ENCODE measurements around the gene PHYH.

PHYH gene

DNA sequence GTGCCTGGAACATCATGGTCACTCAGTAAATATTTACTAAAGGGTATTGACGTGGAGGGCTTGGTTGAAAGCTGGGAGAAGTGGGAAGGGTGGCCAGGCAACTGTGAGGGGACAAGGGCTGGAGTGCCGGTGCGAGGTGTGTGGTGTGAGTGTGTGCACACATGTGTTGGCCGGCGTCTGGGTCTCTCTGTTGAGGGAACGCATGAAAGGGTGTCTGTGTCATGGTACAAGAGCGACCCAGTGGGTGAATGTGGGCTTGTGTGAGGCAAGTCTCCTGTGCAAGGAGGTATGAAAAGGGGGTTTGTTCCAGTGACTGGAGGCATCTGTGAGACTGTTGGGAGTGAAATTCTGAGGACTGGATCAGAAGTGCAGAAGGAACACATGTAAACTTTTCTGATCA, 36.3 kb downstream of the PHYH start:
- TF ChIP-seq, protein P1, sequence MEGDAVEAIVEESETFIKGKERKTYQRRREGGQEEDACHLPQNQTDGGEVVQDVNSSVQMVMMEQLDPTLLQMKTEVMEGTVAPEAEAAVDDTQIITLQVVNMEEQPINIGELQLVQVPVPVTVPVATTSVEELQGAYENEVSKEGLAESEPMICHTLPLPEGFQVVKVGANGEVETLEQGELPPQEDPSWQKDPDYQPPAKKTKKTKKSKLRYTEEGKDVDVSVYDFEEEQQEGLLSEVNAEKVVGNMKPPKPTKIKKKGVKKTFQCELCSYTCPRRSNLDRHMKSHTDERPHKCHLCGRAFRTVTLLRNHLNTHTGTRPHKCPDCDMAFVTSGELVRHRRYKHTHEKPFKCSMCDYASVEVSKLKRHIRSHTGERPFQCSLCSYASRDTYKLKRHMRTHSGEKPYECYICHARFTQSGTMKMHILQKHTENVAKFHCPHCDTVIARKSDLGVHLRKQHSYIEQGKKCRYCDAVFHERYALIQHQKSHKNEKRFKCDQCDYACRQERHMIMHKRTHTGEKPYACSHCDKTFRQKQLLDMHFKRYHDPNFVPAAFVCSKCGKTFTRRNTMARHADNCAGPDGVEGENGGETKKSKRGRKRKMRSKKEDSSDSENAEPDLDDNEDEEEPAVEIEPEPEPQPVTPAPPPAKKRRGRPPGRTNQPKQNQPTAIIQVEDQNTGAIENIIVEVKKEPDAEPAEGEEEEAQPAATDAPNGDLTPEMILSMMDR (IDR thresholded peaks at IDR 0.05), result no peak
- no peaks in the 10 kb centered on the region for H3K27me3 ChIP-seq (ENCODE audit: control insufficient read depth, insufficient read depth, low read length)

DNA sequence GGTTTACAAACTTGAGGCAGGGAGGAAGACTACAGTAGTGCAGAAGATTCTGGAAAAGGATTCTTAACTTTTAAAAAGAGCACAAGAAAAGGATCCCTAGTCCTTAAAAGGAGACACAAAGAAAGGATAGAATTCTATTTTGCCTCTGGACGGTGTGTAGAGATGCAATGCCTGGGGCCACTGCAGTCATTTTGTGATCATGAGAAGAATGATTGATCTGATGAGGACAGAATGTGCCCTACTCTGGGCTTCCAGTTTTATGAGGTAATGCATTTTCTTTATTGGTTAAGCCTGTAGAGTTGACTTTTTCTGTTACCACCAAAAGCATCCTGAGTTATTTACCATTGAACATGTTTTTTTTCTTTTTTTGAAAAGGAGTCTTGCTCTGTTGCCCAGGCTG, 37.4 kb downstream of the PHYH start:
- no peak overlapping the region for H2AFZ ChIP-seq
- H3K4me3 ChIP-seq (ENCODE audit: low read depth, low read length), result no peak overlapping the region
- no peaks in the 10 kb centered on the region for H3K4me1 ChIP-seq
- H3K9me3 ChIP-seq (ENCODE audit: control insufficient read depth, low read length), result no peaks in the 10 kb centered on the region
- no peaks in the 10 kb centered on the region for H3K27me3 ChIP-seq (ENCODE audit: control insufficient read depth, insufficient read depth, low read length)
- TF ChIP-seq, protein P1 (IDR thresholded peaks at IDR 0.05), result no peak
- H3K4me2 ChIP-seq (ENCODE audit: low read length), result no peak overlapping the region
- no peak overlapping the region for H3K9ac ChIP-seq
- H3K79me2 ChIP-seq, result no peaks in the 10 kb centered on the region
- no peaks in the 10 kb centered on the region for H3K36me3 ChIP-seq (ENCODE audit: control insufficient read depth, insufficient read depth, low read length)
- no peak overlapping the region for H3K27ac ChIP-seq

More for the DNA sequence above, 36.3 kb downstream of the PHYH start:
- Histone ChIP-seq H3K36me3 (ENCODE audit: control insufficient read depth, insufficient read depth, low read length) (no peaks in the 10 kb centered on the region), H3K4me3 (ENCODE audit: low read depth, low read length) (no peak overlapping the region), H3K4me2 (ENCODE audit: low read length) (no peak overlapping the region), H3K79me2 (no peaks in the 10 kb centered on the region), H3K9me3 (ENCODE audit: control insufficient read depth, low read length) (no peaks in the 10 kb centered on the region), H3K9ac (no peak overlapping the region), H3K4me1 (no peaks in the 10 kb centered on the region), H3K27ac (no peak overlapping the region), H2AFZ (no peak overlapping the region)

DNA sequence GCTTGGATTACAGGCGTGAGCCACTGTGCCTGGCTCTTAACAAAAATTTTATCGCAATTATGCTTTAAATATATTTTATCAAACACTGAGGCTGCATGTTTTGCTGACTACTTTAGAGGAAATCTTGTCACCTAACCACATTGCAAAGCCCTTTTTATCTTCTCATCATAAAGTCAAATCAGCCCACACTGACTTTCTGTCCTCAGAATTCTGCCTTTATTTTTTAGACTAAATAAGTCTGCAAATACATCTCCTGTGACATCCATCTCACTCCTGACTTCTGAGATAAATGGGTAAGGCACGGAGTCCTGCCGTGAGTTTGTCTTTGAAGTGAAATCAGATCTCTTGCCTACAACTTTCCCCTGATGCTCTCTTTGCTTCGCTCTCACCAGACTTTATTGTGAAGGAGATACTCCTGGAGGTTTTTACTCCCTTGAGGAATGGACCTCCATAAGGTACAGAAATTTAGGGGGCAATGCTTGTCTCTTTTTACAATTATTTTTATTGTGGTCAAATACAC, 42.2 kb downstream of the PHYH start:
- no peak overlapping the region for H3K4me2 ChIP-seq (ENCODE audit: low read length)
- H3K4me3 ChIP-seq (ENCODE audit: low read depth, low read length), result no peak overlapping the region
- H3K9ac ChIP-seq, result no peak overlapping the region
- no peaks in the 10 kb centered on the region for H3K9me3 ChIP-seq (ENCODE audit: control insufficient read depth, low read length)
- TF ChIP-seq, protein P1 (IDR thresholded peaks at IDR 0.05), result no peak
- H3K36me3 ChIP-seq (ENCODE audit: control insufficient read depth, insufficient read depth, low read length), result no peaks in the 10 kb centered on the region
- no peaks in the 10 kb centered on the region for H3K27me3 ChIP-seq (ENCODE audit: control insufficient read depth, insufficient read depth, low read length)
- H2AFZ ChIP-seq, result no peak overlapping the region
- no peak overlapping the region for H3K27ac ChIP-seq
- H3K79me2 ChIP-seq, result no peaks in the 10 kb centered on the region
- no peaks in the 10 kb centered on the region for H3K4me1 ChIP-seq

DNA sequence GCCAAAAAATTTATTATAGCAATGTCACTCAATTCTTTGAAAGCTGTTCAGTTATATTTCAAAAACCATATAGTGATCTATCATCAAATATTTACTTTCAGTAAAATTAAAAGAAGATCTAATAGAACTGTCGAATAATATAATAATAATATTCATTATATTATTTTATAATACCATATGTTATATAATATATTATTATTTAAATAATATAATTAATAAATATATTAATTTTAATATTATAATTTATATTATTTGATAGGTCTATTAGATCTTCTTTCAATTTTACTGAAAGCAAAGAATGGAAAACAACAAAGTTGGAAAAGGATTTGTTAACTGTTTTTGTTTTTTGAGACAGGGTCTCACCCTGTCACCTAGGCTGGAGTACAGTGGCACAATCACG, 43.2 kb downstream of the PHYH start:
- Histone ChIP-seq H2AFZ (no peak overlapping the region), H3K27ac (no peak overlapping the region), H3K27me3 (ENCODE audit: control insufficient read depth, insufficient read depth, low read length) (no peaks in the 10 kb centered on the region), H3K9ac (no peak overlapping the region), H3K4me1 (no peaks in the 10 kb centered on the region), H3K79me2 (no peaks in the 10 kb centered on the region), H3K4me2 (ENCODE audit: low read length) (no peak overlapping the region), H3K36me3 (ENCODE audit: control insufficient read depth, insufficient read depth, low read length) (no peaks in the 10 kb centered on the region), H3K4me3 (ENCODE audit: low read depth, low read length) (no peak overlapping the region), H3K9me3 (ENCODE audit: control insufficient read depth, low read length) (no peaks in the 10 kb centered on the region)
- TF ChIP-seq, protein P1 (IDR thresholded peaks at IDR 0.05), result no peak

DNA sequence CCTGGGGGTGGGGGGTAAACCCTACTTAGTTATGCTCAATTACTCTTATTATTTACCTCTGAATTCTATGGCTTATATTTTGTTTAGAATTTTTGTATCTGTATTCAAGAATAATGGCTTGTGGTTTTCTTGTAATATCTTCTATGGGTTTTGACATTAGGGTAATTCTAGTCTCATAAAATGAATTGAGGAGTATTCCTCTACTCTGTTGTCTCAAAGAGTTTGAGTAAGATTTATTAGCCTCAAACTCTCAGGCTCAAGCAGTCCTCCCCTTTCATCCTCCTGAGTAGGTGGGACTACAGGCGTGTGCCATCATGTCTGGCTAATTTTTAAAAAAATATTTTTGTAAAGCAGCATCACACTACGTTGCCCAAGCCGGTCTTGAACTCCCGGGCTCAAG, 46.1 kb downstream of the PHYH start:
- Histone ChIP-seq H3K4me2 (ENCODE audit: low read length) (no peak overlapping the region), H3K27me3 (ENCODE audit: control insufficient read depth, insufficient read depth, low read length) (no peaks in the 10 kb centered on the region), H3K9ac (no peak overlapping the region), H3K4me3 (ENCODE audit: low read depth, low read length) (no peak overlapping the region), H3K9me3 (ENCODE audit: control insufficient read depth, low read length) (no peaks in the 10 kb centered on the region), H3K4me1 (no peaks in the 10 kb centered on the region), H3K27ac (no peak overlapping the region), H2AFZ (no peak overlapping the region), H3K36me3 (ENCODE audit: control insufficient read depth, insufficient read depth, low read length) (no peaks in the 10 kb centered on the region), H3K79me2 (no peaks in the 10 kb centered on the region)
- TF ChIP-seq, protein P1 (IDR thresholded peaks at IDR 0.05), result no peak

Measured in parathyroid adenoma (tissue), 2 donors.